Measurements from ENCODE around the gene ADCK2. TPM values are rescaled to one million over a fixed set of nuclear protein-coding genes. Genes with fewer than 3 reads are reported as not detected.

Gene ADCK2
- total RNA-seq, 1 donor from 2014 or later, result 74.2 TPM

GRCh38 chr7:140678816-140679130 is 6.0 kb downstream of the ADCK2 start:
- TF ChIP-seq CTCF (IDR thresholded peaks at IDR 0.05; ENCODE audit: insufficient read depth, low read length, severe bottlenecking), result no peak
- Histone ChIP-seq H3K27me3 (ENCODE audit: control insufficient read depth, insufficient read depth, low read length) (no peaks in the 10 kb centered on the region), H3K4me3 (ENCODE audit: low read depth, low read length) (no peak overlapping the region), H3K36me3 (ENCODE audit: control insufficient read depth, insufficient read depth, low read length) (peaks cover 8% of the 10 kb centered on the region)
- FAIRE-seq (no peak), DNase-seq (ENCODE audit: low read depth) (no peak)

DNA sequence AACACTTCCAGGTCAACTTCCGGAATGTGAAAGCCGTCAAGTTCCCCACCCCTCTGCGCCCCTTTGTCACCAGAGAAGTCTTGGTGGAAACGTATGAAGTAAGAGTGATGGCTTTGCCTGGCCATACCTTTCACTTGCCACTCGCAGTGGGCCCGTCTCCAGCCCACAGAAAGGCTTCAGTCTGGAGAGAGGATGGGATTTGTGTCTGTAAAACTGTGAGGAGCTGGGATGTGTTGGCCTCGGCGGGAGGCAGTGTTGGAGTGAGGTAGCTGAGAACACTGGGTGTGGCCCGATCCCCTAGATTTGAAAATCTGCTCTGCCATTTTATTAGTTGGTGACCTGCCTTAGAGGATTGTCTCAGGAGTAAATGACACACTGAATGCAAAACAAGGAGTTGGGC is 6.4 kb downstream of the ADCK2 start:
- FAIRE-seq (no peak), DNase-seq (ENCODE audit: low read depth) (no peak)
- TF ChIP-seq CTCF (IDR thresholded peaks at IDR 0.05; ENCODE audit: insufficient read depth, low read length, severe bottlenecking), result no peak
- Histone ChIP-seq H3K27me3 (ENCODE audit: control insufficient read depth, insufficient read depth, low read length) (no peaks in the 10 kb centered on the region), H3K36me3 (ENCODE audit: control insufficient read depth, insufficient read depth, low read length) (peaks cover 8% of the 10 kb centered on the region), H3K4me3 (ENCODE audit: low read depth, low read length) (no peak overlapping the region)

GRCh38 chr7:140680886-140681285 is 8.1 kb downstream of the ADCK2 start:
- TF ChIP-seq CTCF (IDR thresholded peaks at IDR 0.05; ENCODE audit: insufficient read depth, low read length, severe bottlenecking), result no peak
- Histone ChIP-seq H3K36me3 (ENCODE audit: control insufficient read depth, insufficient read depth, low read length) (peaks cover 10% of the 10 kb centered on the region), H3K4me3 (ENCODE audit: low read depth, low read length) (no peak overlapping the region), H3K27me3 (ENCODE audit: control insufficient read depth, insufficient read depth, low read length) (no peaks in the 10 kb centered on the region)
- FAIRE-seq (no peak), DNase-seq (ENCODE audit: low read depth) (no peak)

DNA sequence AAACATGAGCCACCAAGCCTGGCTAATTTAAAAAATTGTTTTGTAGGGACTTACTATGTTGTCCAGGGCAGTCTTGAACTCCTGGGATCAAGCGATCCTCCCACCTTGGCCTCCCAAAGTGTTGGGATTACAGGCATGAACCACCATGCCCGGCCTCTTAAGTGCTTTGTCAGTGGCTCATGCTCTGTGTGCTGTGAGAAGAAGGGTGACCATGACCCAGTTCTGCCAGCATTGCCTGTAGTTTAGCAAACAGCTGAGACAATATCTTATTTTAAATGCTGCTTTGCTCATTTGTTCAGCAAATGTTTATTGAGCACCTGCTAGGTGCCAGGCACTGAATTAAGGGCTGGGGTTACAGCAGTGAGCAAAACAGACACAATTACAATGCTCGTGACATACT is 9.0 kb downstream of the ADCK2 start:
- FAIRE-seq, result no peak
- H3K27me3 ChIP-seq (ENCODE audit: control insufficient read depth, insufficient read depth, low read length), result no peaks in the 10 kb centered on the region
- H3K4me3 ChIP-seq (ENCODE audit: low read depth, low read length), result no peak overlapping the region
- TF ChIP-seq CTCF (IDR thresholded peaks at IDR 0.05; ENCODE audit: insufficient read depth, low read length, severe bottlenecking), result no peak
- H3K36me3 ChIP-seq (ENCODE audit: control insufficient read depth, insufficient read depth, low read length), result peaks cover 9% of the 10 kb centered on the region
- DNase-seq (ENCODE audit: low read depth), result no peak

DNA sequence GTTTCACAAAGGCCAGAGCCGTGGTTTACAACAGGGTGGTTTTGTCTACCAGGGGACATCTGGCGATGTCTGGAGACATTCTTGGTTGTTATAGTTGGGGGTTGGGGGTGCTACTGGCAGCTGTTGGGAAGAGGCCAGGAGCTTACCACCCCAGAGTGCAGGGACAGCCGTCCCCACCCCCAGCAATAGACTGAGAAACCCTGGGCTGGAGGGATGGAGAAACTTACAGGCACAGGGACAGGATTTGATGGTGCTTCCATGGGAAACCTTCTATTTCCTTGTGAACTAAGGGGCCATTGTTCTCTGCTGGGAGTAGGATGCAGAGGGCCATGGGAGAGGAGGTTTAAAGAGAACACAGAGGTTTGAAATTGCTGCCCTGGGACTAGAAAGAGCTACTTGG is 10.9 kb downstream of the ADCK2 start:
- no peak for DNase-seq (ENCODE audit: low read depth)
- FAIRE-seq, result no peak
- no peak overlapping the region for H3K4me3 ChIP-seq (ENCODE audit: low read depth, low read length)
- no peak for TF ChIP-seq CTCF (IDR thresholded peaks at IDR 0.05; ENCODE audit: insufficient read depth, low read length, severe bottlenecking)
- peaks cover 10% of the 10 kb centered on the region for H3K36me3 ChIP-seq (ENCODE audit: control insufficient read depth, insufficient read depth, low read length)
- H3K27me3 ChIP-seq (ENCODE audit: control insufficient read depth, insufficient read depth, low read length), result no peaks in the 10 kb centered on the region

DNA sequence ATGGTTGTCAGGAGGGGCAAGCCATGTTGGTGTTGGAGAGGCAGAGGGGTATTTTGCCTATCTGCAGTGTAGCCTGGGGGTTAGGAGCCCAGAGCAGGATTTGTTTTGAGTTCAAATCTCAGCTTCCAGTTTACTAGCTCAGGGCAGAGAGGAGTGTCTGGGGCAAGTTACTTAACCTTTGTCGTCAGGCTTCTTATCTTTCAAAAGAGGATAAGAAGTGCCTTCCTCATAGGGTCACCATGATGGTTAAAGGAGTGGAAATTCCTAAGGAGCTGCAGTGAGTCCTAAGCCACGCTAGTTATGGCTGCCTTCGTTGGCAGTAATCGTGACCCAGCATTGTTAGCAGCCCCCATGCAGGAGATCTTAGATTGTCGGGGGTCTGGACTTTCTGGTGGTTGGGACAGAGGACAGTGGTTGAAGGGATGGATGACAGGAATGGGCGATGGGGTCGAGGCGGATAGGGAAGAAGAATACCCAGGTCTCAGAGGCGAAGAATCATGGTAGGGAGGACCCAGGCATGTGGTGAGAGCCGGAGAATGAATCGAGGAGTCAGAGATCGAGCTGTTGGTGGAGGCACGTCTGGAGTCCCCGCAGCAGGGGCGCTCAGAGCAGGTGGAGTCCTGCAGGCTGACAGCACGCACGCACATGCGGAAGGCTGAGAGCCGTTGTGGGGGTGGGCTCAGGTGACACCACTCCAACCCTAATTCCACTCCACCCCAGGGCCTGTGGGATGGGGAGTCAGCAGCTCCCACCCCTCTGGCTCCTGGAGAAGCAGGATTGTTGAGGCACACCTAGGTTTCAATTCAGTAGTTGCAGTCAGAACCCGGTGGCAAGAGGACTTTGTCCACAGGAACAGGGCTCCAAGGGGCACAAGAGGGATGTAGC is 11.6 kb downstream of the ADCK2 start:
- no peak for FAIRE-seq
- no peak for TF ChIP-seq CTCF (IDR thresholded peaks at IDR 0.05; ENCODE audit: insufficient read depth, low read length, severe bottlenecking)

More for the DNA sequence above, 11.6 kb downstream of the ADCK2 start:
- Histone ChIP-seq H3K4me3 (ENCODE audit: low read depth, low read length) (no peak overlapping the region), H3K36me3 (ENCODE audit: control insufficient read depth, insufficient read depth, low read length) (peaks cover 9% of the 10 kb centered on the region), H3K27me3 (ENCODE audit: control insufficient read depth, insufficient read depth, low read length) (no peaks in the 10 kb centered on the region)
- no peak for DNase-seq (ENCODE audit: low read depth)
